HepG2 (cell line): ENCODE results near the gene SDK1.

Source experiments
- CTCF ChIP-seq: sonication (generic); formaldehyde crosslinking; IDR thresholded peaks from 2 replicates; pipeline ENCODE4 v1.5.0; 2020; ENCODE audit warnings: mild to moderate bottlenecking, missing genetic modification reagents, moderate library complexity
- POLR2A ChIP-seq, 2 experiments: IDR thresholded peaks; 2 replicates each; pipeline ENCODE4 v1.6.1; 2011; ENCODE audit warnings: low read depth in 2 of 2, low read length in 2 of 2, mild to moderate bottlenecking in 1 of 2, moderate library complexity in 1 of 2; ENCODE audit not compliant: insufficient read depth in 1 of 2
- SALL1 ChIP-seq: sonication (generic); formaldehyde crosslinking; IDR thresholded peaks from 2 replicates; pipeline ENCODE4 v1.8.0; 2022; ENCODE audit warnings: mild to moderate bottlenecking, missing genetic modification reagents
- ZBTB37 ChIP-seq: sonication (generic); formaldehyde crosslinking; IDR thresholded peaks from 2 replicates; pipeline ENCODE4 v1.4.0; 2020; ENCODE audit warnings: mild to moderate bottlenecking, missing genetic modification reagents
- ZBTB7B ChIP-seq: sonication (generic); formaldehyde crosslinking; IDR thresholded peaks from 2 replicates; pipeline ENCODE4 v1.4.0; 2020; ENCODE audit warnings: missing genetic modification reagents
- TF ChIP-seq, protein P1 (sequence below): sonication (generic); formaldehyde crosslinking; IDR thresholded peaks from 2 replicates; pipeline ENCODE4 v1.5.0; 2020; ENCODE audit warnings: missing genetic modification reagents, mild to moderate bottlenecking, borderline replicate concordance
- TF ChIP-seq, protein P2 (sequence below): IDR thresholded peaks from 2 replicates; pipeline ENCODE4 v1.6.1; 2012; ENCODE audit warnings: inconsistent platforms
- TF ChIP-seq, protein P3 (sequence below): sonication (generic); formaldehyde crosslinking; IDR thresholded peaks from 2 replicates; pipeline ENCODE4 v1.5.1; 2020; ENCODE audit warnings: mild to moderate bottlenecking, moderate library complexity, missing genetic modification reagents

GRCh38 chr7:3960050-3960763 lies 659.2 kb downstream of the SDK1 start:
- TF ChIP-seq ZBTB7B (CRISPR knock-in tag) (no peak), POLR2A (IDR thresholded peaks at IDR 0.05; ENCODE audit: insufficient read depth in 1 of 2, low read depth in 2 of 2, low read length in 2 of 2) (no peak), ZBTB37 (CRISPR knock-in tag) (no peak), CTCF (CRISPR knock-in tag) (no peak), SALL1 (CRISPR knock-in tag) (no peak)
- TF ChIP-seq, protein P1, sequence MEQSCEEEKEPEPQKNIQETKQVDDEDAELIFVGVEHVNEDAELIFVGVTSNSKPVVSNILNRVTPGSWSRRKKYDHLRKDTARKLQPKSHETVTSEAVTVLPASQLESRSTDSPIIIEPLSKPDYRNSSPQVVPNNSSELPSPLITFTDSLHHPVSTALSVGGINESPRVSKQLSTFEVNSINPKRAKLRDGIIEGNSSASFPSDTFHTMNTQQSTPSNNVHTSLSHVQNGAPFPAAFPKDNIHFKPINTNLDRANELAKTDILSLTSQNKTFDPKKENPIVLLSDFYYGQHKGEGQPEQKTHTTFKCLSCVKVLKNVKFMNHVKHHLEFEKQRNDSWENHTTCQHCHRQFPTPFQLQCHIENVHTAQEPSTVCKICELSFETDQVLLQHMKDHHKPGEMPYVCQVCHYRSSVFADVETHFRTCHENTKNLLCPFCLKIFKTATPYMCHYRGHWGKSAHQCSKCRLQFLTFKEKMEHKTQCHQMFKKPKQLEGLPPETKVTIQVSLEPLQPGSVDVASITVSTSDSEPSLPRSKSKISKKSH (CRISPR knock-in tag) = no peak
- TF ChIP-seq, protein P2, sequence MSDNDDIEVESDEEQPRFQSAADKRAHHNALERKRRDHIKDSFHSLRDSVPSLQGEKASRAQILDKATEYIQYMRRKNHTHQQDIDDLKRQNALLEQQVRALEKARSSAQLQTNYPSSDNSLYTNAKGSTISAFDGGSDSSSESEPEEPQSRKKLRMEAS = no peak
- TF ChIP-seq, protein P3, sequence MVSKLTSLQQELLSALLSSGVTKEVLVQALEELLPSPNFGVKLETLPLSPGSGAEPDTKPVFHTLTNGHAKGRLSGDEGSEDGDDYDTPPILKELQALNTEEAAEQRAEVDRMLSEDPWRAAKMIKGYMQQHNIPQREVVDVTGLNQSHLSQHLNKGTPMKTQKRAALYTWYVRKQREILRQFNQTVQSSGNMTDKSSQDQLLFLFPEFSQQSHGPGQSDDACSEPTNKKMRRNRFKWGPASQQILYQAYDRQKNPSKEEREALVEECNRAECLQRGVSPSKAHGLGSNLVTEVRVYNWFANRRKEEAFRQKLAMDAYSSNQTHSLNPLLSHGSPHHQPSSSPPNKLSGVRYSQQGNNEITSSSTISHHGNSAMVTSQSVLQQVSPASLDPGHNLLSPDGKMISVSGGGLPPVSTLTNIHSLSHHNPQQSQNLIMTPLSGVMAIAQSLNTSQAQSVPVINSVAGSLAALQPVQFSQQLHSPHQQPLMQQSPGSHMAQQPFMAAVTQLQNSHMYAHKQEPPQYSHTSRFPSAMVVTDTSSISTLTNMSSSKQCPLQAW = no peak
